NCI-H82 treated with DMSO at 0.1 percent for 48 hours (cell line): ENCODE measurements around the gene RFX4.
"Not testable (repeated sequence)": the region's sequence is repeated elsewhere in the genome, so short reads cannot be mapped to it uniquely, and the experiment has no call there.

Experiments
- DNase-seq: peaks from one replicate; lab custom pipeline; 2025; ENCODE audit not compliant: unreplicated experiment; lab: John Stamatoyannopoulos, UW

The RFX4 gene

DNA sequence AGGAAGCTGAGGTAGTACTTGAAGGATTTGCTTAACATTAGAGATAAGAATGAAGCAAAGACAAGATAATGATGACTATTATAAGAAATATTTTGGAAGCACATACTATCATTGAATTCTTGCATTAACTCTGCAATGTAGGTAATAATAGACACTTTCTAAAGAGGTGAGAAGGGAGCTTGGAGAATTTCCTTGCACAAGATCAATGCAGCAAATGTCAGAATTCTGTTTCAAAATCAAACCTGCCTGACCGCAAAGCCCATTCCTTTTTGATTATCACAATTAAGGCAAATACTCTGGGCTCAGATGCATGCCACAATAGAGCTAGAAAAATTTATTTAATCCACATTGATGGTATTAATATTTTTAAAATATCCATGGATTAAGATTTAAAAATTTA, 141.3 kb downstream of the RFX4 start:
- no peak for DNase-seq

- no peak for DNase-seq
Measured at GRCh38 chr12:106724934-106725333, 142.1 kb downstream of the RFX4 start.

GRCh38 chr12:106726603-106727202, 143.9 kb downstream of the RFX4 start:
- DNase-seq, result not testable (repeated sequence)

GRCh38 chr12:106729611-106730010, 146.8 kb downstream of the RFX4 start:
- DNase-seq, result peak; percentile 8

DNA sequence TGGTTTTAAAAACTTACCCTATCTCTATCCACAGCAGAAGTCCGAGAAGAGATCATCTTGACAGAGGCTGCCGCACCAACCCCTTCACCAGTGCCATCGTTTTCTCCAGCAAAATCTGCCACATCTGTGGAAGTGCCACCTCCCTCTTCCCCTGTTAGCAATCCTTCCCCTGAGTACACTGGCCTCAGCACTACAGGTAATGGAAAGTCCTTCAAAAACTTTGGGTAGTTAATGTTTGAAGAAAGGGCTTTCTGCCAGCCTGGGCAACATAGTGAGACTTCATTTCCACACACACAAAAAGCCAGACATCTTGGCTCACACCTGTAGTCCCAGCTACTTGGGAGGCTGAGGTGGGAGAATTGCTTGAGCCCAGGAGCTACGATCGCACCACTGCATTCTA, 150.1 kb downstream of the RFX4 start:
- no peak for DNase-seq

DNA sequence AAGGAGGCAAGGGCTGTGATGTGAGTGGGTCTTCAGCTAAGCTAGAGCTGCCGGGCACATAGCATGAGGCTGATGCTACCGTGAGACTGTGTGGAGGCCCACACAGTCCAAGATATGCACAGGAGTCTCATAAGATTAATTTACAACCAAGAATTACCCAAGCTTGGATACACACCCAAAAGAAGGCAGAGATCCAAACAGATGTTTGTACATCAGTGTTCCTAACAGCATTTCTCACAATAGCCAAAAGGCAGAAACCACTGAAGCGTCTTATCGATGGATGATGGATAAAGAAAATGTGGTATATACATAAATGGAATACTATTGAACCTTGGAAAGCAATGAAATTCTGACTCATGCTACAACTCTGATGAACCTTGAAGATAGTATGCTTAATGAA, 150.9 kb downstream of the RFX4 start:
- no peak for DNase-seq

DNA sequence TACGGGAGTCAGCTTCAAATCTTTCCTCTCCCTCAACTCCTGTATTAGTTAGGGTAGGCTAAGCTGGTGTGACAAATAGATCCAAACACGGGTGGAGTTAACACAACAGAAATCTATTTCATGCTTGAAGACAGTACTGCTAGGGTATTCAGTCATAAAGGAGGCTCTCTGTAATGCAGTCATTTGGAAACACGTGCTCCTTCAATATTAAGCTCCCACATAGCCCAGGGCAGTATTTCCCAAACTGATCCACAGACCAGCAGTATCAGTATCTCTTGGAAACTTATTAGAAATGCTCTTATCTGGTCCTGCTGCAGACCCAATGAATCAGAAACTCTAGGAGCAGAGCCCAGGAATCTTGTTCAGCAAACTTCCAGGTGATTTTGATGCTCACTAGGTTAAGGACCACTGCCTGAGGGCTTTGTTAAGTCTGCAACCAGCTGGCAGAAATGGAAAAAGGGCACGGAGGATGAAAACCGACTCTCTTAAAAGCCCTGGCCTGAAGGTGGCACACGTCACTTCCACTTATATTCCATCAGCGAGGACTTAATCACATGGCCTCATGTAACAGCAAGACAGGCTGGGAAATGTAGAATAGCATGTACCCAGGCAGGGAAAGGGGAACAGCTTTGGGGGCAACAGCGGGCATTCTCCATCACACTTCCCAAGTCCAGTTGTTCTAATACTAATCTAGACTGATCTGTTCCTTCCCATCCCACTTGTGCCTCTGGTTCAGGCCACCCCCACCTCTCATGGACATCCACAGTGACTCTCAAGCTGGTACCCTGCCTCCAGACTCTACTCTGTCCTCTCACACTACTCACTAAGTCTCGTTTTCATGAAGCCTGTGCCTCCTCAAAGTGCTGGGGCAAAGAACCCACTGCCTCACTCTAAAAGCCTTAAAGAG, 153.5 kb downstream of the RFX4 start:
- DNase-seq, result no peak

DNA sequence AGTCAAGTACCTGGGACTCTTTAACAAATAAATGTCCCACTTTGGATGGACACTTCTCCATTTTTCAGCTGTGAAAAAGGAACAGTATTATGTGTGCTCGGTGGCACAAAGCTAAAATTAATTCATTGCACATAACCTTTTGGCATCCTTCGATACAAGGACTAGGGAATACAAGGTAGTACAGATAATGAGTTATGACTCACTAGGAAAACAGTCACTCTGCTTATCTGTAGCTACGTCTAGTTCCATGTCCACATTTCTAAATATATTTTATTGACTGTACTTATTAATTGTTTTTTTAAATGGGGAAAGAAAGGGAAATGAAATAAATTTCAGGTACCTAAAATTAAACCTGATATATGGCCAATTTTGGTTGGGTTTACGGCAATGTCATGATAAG, 156.5 kb downstream of the RFX4 start:
- no peak for DNase-seq

- no peak for DNase-seq
Measured at GRCh38 chr12:106739815-106740530, 157.2 kb downstream of the RFX4 start.

DNA sequence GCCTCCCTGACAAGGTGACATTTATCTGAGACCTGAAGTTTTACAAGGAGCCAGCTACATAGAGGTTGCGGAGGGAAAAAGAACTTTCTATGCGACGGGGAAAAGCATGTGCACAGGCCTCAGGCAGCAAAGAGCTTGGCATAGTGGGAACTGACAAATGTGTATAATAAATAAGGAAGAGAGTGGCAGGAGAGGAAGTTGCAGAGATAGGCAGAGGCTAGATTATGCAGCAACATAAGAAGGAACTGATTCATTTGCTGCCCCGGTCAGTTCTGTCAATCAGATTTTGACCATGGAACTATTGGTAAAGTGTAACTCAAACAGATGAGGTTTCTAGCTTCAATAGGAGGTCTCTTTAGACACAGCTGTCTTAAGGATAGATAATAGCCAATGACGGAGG, 158.0 kb downstream of the RFX4 start:
- no peak for DNase-seq

GRCh38 chr12:106741247-106741646, 158.4 kb downstream of the RFX4 start:
- no peak for DNase-seq

DNA sequence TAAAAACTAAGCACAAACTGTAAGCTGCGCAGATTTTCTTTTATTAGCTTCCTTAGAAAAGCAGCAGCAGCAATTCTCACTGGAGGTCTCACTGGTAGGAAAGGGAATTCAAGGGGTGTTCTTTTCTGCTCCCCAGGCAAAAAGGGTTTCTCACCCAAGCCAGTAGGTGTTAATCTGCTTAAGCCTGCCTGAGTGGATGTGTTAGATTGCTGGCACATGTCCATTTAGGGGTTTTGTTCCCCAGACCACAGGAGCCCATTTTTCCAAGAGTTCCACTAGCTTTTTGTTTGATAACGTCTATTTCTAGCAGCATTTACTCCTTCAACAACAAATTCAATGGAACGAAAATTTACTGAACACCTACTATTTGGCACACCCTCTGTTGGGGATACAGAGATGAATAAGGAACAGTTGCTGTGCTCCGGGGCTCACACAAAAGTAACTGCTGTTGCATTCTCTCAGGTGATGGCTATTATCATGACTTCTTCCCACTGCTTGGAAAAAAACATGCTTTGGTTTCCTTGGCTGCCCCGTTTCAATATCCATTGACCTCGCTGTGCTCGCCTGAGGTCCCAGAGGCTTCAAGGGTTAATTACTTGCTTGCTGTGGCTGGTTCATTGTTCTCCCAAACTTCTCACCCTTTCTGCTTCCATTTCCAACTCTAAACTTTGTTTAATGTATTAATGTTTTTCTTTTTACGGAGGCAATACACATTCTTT, 160.6 kb downstream of the RFX4 start:
- DNase-seq, result peak; percentile 13

- DNase-seq, result no peak
Measured at GRCh38 chr12:106744600-106744999, 161.8 kb downstream of the RFX4 start.

- DNase-seq, result no peak
Measured at GRCh38 chr12:106745181-106745745, 162.5 kb downstream of the RFX4 start.

DNA sequence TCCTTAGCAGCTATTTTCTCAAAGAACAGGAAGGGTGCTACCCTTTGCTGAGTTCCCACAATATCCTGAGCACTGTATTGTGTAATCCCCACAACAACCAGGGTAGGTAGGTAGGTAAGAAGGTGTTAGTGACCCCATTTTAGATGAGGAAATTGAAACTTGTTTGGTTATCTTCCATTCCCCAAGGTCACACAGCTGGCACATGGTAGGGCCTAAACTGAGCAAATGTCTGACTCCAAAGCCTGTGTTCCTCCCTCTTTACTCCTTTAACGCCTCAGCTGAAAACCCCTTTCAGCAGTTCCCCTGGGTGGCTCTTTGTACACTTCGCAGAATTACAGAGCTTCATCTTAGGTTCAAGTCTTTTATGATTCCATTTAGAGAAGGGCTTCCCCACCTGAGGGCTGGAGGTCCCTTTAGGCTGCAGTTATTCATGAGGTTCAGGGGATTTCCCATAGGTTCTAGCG, 165.2 kb downstream of the RFX4 start:
- DNase-seq, result no peak

DNA sequence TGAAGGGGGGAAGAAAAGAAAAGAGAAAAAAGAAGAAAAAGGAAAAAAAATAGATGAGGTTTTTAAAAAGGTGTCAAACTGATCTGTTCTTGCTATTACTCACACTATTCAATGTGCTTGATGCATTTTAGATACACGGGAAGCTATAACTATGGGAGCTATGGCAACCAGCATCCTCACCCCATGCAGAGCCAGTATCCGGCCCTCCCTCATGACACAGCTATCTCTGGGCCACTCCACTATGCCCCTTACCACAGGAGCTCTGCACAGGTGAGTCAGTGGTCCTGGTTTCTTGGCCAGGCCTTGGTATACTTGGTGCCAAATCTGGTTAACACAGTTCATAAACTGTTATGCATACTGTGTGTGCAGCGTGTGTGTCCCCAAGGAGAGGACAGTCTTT, 167.7 kb downstream of the RFX4 start:
- DNase-seq, result no peak

- DNase-seq, result no peak
Measured at GRCh38 chr12:106753526-106753925, 170.7 kb downstream of the RFX4 start.

DNA sequence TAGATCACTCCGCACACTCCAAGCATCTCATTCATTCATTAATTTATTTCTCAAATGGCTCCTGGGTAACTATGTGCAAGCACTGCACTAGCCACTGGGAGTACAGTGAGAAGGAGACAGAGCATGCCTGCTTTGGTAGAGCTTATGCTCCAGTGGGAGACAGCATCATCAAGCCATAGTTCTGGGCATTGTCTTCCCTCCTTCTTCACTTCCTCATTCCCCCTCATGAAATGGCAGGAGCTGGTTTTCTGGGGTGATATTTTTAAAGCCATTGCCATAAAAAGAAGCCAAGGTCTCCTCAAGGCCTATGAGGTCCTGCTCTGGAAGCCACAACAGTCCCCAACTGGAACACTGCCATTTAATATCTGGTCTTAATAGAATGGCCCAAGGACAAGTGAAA, 171.5 kb downstream of the RFX4 start:
- DNase-seq, result no peak

- no peak for DNase-seq
Measured at GRCh38 chr12:106757623-106758348, 175.0 kb downstream of the RFX4 start.
